Memory B cell (primary cell): ENCODE measurements around the gene LDLRAP1.
A peak's percentile ranks its signal among the peaks of the same experiment; 100 is the strongest.
"Not testable (repeated sequence)": the region's sequence is repeated elsewhere in the genome, so short reads cannot be mapped to it uniquely, and the experiment has no call there.

Experiments
- ATAC-seq: fragments of 150-1000 bp; cut with Tn5 transposase; 2 replicates; pipeline ENCODE4 v1.10.0; 2021; ENCODE audit warnings: low read depth, mild to moderate bottlenecking, moderate library complexity
- DNase-seq, 2 donors: peaks; one replicate each; pipeline ENCODE4 v3.0.0; 2022; ENCODE audit warnings: low spot score in 2 of 2
- H3K27ac Mint-ChIP-seq: one replicate; pipeline ENCODE4 v1.8.0; 2022; ENCODE audit warnings: mild to moderate bottlenecking, moderate library complexity, mixed read lengths
- H3K27me3 Mint-ChIP-seq: one replicate; pipeline ENCODE4 v1.8.0; 2022; ENCODE audit warnings: mixed read lengths
- H3K36me3 Mint-ChIP-seq: one replicate; pipeline ENCODE4 v1.8.0; 2022; ENCODE audit warnings: mild to moderate bottlenecking, mixed read lengths
- H3K4me1 Mint-ChIP-seq: one replicate; pipeline ENCODE4 v1.8.0; 2022; ENCODE audit warnings: mixed read lengths
- H3K4me3 Mint-ChIP-seq: one replicate; pipeline ENCODE4 v1.8.0; 2022; ENCODE audit warnings: mild to moderate bottlenecking, moderate library complexity, mixed read lengths
- H3K9me3 Mint-ChIP-seq: one replicate; pipeline ENCODE4 v1.8.0; 2022; ENCODE audit warnings: mixed read lengths

LDLRAP1 gene, protein sequence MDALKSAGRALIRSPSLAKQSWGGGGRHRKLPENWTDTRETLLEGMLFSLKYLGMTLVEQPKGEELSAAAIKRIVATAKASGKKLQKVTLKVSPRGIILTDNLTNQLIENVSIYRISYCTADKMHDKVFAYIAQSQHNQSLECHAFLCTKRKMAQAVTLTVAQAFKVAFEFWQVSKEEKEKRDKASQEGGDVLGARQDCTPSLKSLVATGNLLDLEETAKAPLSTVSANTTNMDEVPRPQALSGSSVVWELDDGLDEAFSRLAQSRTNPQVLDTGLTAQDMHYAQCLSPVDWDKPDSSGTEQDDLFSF

DNA sequence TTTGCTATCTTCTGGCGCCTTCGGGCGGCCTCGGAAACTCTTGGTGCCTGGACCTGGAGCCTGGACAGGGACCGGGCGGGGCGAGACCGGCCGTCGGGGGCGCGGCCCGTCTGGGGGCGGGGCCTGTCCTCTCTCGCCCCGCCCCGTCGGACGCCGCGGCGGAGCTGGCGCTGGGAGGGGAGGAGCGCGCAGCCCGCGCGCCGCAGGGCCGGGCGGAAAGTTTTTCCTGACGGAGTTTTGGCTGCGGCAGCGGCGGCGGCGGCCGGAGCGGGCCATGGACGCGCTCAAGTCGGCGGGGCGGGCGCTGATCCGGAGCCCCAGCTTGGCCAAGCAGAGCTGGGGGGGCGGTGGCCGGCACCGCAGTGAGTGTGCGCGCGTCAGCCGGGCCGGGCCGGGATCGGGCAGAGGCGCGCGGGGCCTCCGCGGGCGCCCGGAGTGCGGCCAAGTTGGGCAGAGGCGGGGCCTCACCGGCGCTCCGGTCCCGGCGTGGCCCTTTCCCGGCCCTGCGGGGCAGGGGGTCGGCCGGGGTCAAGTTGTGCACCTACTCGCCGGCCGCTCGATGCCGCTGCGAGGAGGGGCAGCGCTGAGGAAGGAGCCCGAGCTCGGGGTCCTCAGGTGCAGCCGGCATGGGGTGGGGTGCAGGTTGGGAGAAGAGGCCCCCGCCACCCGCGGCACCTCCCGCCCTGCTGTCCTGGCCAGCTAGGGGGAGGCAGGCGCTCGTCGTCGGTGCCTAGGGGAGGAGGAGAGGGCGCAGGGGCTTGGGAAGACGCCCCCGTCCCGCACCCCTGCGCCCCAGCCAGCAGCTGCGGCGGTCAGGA lies at the start of gene LDLRAP1:
LDLRAP1 (plus strand) TSS at position 182 of the 818 bp plus-strand sequence; CDS start at position 275, 93 bp downstream.
- Mint-ChIP-seq H3K4me1 (peaks cover 12% of the 10 kb centered on the region), H3K9me3 (no peaks in the 10 kb centered on the region), H3K27me3 (no peaks in the 10 kb centered on the region), H3K4me3 (peak within 1 kb of the TSS; percentile 83), H3K27ac (no peak within 1 kb of the TSS), H3K36me3 (no peaks in the 10 kb centered on the region)
- ATAC-seq, result peak; percentile 92
- DNase-seq, result peak; percentile 55 to 69

DNA sequence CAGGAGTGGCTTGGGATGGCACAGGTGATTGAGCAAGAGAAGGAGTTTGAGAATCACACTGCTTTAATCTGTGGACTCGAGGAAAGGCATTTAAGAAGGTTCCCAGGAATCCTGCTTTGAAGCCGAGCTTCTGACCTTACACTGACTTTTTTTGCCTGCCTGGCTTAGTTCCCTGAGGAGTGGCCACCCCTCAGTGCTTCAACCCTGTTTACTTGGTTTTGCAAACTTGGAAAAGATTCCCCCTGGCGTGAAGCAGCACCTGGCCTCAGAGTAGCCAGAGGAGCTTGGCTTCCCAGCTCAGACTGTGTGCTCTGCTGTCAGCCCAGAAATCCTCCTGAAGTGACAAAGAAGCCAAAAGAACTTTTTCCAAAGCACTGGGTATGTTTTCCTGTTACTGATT lies 48.5 kb upstream of the LDLRAP1 start:
- Mint-ChIP-seq H3K4me1 (no peaks in the 10 kb centered on the region), H3K27ac (no peak overlapping the region), H3K9me3 (no peaks in the 10 kb centered on the region), H3K36me3 (peaks cover 39% of the 10 kb centered on the region), H3K27me3 (no peaks in the 10 kb centered on the region), H3K4me3 (no peak overlapping the region)
- ATAC-seq (no peak), DNase-seq (no peak)

DNA sequence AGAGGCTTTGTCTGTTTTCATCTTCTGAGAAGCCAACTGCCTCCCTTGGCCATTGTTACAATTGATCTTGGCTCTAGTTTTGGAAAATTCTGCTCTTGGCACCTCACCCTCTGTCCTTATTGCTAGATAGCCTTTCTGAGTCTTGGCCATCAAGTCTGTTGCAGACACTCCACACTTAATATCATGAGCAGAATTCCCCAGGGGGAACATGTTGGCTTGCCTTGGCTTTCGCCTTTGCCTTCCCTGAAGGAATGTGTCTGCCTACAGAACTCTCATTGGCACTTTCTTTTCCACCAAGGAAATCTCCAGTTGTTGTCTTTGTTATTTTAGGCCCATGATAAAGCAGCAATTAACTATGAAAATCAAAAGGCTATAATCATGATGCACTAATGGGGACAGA lies 42.7 kb upstream of the LDLRAP1 start:
- peaks cover under 1% of the 10 kb centered on the region for H3K27me3 Mint-ChIP-seq
- peaks cover 3% of the 10 kb centered on the region for H3K4me1 Mint-ChIP-seq
- DNase-seq (no peak), ATAC-seq (no peak)
- no peaks in the 10 kb centered on the region for H3K9me3 Mint-ChIP-seq
- peak overlapping the region; percentile 13 for H3K27ac Mint-ChIP-seq
- no peak overlapping the region for H3K4me3 Mint-ChIP-seq
- peaks cover 22% of the 10 kb centered on the region for H3K36me3 Mint-ChIP-seq

DNA sequence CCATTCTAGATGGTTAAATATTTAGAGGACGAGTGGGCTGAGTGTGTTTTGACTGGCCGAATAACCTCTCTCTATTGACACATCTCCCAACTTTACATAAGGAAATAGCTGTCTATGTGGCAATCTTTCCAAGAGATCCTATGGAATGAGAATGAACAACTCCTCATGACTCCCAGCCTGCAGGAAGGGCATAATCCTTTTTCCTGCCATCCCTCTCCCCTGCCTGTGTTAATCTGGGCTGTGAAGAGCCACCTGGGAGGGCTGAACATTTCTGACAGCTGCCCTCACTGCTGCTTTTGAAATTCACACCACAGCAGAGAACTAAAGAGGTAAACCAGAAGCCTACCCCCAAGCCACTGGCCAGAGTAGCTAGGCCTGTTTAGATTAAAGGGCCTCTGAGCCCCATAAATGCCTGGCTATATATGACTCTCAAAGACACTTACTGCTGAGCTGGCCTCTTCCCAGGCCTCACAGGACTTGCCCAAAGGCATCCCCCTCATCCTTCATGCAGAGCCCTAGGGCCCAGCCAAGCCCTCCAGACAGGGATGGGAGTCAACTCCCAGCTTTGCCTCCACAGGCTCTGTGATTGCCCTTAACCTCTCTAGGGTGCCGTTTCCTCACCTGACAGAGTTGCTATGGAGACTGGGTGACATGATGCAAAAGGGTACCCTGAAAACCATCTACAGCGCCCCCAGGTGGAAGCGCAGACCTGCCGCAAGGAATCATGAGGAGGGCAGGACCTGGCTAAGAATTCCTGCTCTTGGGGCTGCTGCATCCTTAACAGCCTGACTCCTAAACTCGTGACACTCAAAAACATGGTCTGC lies 42.0 kb upstream of the LDLRAP1 start:
- no peak for DNase-seq

DNA sequence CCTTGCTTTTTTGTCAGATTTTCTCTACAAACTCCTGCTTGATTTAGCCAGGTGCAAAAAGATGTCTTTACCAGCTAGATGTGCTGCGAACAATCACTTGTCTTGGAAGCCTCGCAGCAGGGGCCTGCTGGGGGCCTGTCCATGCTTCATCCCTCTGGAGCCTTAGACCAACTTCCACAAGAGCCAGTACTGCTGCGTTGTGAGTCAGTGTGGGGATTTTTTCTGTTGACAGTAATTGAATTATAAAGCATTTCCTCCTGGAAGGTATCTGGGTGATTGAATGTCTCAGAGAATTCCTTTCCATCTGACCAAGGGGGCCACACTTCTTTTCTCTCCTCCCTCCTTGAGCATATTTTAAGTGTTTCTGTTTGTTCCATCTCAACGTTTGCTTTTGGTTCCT lies 40.4 kb upstream of the LDLRAP1 start:
- H3K27ac Mint-ChIP-seq, result no peak overlapping the region
- DNase-seq (no peak), ATAC-seq (no peak)
- H3K4me1 Mint-ChIP-seq, result peaks cover 4% of the 10 kb centered on the region
- peaks cover 16% of the 10 kb centered on the region for H3K36me3 Mint-ChIP-seq
- H3K4me3 Mint-ChIP-seq, result no peak overlapping the region
- peaks cover 6% of the 10 kb centered on the region for H3K27me3 Mint-ChIP-seq
- H3K9me3 Mint-ChIP-seq, result no peaks in the 10 kb centered on the region

More for the DNA sequence above, 42.0 kb upstream of the LDLRAP1 start:
- Mint-ChIP-seq H3K4me3 (no peak overlapping the region), H3K36me3 (peaks cover 23% of the 10 kb centered on the region), H3K27me3 (peaks cover 4% of the 10 kb centered on the region), H3K9me3 (no peaks in the 10 kb centered on the region), H3K27ac (no peak overlapping the region), H3K4me1 (peaks cover 4% of the 10 kb centered on the region)
- no peak for ATAC-seq

DNA sequence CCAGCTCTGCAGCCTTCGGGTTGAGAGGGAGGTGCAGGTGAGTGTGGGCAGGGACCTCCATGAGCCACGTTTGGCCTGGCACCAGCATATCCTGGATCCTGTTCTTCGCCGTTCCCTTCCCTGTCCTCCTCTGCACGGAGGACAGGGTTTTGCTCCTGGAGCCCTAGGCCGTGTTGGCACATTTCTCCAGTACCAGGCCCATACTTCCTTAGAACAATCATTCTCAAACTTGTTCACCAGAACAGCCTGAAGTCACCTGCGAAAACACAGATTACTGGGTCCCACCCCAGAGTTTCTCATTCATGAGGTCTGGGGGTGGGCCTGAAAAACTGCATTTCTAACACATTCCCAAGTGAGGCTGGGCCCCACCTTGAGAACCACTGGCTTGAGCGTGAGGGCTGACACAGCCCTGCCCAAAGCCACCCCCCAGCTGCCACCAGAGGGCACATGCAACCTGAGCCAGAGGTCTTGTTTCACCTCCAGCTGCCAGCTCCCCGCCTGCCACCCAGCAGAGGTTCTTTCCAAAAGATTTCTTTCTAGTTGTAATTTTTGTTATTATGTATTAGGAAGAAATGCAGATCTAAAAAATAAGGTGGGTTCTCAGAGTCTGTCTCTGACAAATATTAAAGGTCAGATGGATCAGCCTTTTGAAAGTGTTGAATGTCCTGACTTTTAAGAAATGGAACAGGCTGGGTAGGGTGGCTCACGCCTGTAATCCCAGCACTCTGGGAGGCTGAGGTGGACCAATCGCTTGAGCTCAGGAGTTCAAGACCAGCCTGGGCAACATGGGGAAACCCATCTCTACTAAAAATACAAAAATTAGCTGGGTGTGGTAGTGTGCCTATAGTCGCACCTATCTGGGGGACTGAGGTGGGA lies 39.6 kb upstream of the LDLRAP1 start:
- Mint-ChIP-seq H3K27ac (no peak overlapping the region), H3K4me1 (peaks cover 4% of the 10 kb centered on the region), H3K36me3 (peaks cover 12% of the 10 kb centered on the region), H3K9me3 (no peaks in the 10 kb centered on the region), H3K27me3 (peaks cover 6% of the 10 kb centered on the region), H3K4me3 (no peak overlapping the region)
- DNase-seq, result peak; percentile 44 to 50
- peak; percentile 91 for ATAC-seq

DNA sequence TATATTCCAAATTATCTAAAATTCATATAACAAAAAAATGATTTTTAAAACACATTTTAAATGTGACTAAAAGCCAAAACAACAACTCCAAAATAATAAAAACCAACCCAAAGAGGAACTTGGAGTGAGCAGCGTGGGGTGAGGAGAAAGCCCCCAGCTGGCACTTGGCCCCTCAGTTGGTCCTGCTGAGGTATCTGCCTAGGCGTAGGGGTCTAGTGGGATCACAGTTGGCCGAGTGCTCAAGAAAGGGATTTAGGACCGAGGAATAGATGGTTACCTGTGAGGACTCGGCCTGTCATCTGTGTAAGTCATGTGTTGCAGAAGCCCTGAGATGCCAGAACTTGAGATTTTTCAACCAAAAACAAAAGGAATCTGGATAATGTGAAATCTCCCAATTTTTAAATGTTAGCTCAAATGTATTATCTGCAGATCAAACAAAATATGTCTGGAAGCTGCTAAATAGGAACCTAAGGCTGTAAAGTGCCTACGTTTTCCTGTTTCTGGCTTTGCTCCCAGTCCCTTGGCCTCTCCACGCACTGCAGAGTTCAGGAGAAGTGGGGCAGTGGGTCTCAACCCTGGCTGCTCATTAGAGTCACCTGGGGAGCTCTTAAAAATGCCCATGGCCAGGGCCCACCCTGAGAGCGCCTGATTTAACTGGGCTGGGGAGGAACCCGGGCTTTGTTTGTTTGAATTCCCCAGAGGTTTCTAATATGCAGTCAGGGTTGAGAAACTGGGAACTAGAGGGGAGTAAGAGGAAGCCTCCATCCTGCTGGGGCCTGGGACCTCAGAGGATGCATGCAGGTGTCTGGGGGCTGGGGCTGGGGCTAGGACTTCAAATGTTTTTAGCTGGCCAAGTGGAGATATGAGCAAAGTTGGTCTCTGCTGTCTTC lies 38.5 kb upstream of the LDLRAP1 start:
- H3K36me3 Mint-ChIP-seq, result peaks cover 12% of the 10 kb centered on the region
- no peak overlapping the region for H3K27ac Mint-ChIP-seq
- no peak overlapping the region for H3K4me3 Mint-ChIP-seq
- ATAC-seq, result peak; percentile 42
- peaks cover 4% of the 10 kb centered on the region for H3K4me1 Mint-ChIP-seq
- DNase-seq, result no peak
- H3K27me3 Mint-ChIP-seq, result peaks cover 6% of the 10 kb centered on the region
- H3K9me3 Mint-ChIP-seq, result no peaks in the 10 kb centered on the region

DNA sequence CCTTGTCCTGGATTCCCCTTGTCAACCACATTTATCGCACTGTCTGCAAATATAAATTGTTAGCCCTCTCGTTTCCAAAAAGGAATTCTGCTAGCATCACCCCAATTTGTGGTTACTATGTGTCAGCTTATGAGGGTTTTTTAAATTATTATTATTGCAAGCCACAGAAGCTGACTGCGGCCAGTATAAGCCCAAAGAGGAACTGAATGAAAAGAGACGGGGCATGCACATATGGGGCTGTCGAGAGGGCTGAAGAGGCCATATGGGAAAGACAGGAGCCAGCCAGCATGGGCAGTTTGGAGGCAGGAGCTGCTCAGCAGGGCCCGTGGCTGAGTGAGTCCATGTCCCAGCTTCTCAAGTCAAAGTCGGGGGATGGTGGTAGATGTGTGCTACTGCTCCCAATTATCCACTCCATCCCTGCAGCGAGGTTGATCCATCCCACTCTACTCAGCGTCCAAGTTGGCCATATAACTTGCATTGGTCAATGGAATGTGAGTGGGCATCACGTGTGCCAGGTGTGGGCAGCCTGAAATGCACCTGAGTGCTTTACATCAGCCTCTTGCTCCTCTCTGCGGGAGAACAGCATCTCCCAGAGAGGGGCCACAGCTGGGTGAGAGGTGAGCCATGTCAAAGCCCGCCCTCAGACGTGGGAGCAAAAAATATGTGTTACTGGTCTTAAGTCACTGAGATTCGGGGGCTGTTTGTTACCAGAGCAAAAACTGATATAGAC lies 37.6 kb upstream of the LDLRAP1 start:
- peaks cover 6% of the 10 kb centered on the region for H3K27me3 Mint-ChIP-seq
- H3K4me1 Mint-ChIP-seq, result peaks cover 4% of the 10 kb centered on the region
- ATAC-seq (peak; percentile 26), DNase-seq (no peak)
- no peak overlapping the region for H3K27ac Mint-ChIP-seq
- peaks cover 4% of the 10 kb centered on the region for H3K36me3 Mint-ChIP-seq
- H3K9me3 Mint-ChIP-seq, result no peaks in the 10 kb centered on the region
- no peak overlapping the region for H3K4me3 Mint-ChIP-seq

DNA sequence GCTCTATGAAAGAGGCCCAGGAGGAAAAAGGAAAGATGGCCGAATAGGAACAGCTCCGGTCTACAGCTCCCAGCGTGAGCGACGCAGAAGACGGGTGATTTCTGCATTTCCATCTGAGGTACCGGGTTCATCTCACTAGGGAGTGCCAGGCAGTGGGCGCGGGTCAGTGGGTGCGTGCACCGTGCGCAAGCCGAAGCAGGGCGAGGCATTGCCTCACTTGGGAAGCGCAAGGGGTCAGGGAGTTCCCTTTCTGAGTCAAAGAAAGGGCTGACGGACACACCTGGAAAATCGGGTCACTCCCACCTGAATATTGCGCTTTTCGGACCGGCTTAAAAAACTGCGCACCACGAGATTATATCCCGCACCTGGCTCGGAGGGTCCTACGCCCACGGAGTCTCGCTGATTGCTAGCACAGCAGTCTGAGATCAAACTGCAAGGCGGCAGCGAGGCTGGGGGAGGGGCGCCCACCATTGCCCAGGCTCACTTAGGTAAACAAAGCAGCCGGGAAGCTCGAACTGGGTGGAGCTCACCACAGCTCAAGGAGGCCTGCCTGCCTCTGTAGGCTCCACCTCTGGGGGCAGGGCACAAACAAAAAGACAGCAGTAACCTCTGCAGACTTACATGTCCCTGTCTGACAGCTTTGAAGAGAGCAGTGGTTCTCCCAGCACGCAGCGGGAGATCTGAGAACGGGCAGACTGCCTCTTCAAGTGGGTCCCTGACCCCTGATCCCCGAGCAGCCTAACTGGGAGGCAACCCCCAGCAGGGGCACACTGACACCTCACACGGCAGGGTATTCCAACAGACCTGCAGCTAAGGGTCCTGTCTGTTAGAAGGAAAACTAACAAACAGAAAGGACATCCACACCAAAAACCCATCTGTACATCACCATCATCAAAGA lies 36.6 kb upstream of the LDLRAP1 start:
- H3K27ac Mint-ChIP-seq, H3K36me3 Mint-ChIP-seq, ATAC-seq, H3K9me3 Mint-ChIP-seq, DNase-seq, H3K4me1 Mint-ChIP-seq, H3K4me3 Mint-ChIP-seq, H3K27me3 Mint-ChIP-seq: not testable (repeated sequence)

DNA sequence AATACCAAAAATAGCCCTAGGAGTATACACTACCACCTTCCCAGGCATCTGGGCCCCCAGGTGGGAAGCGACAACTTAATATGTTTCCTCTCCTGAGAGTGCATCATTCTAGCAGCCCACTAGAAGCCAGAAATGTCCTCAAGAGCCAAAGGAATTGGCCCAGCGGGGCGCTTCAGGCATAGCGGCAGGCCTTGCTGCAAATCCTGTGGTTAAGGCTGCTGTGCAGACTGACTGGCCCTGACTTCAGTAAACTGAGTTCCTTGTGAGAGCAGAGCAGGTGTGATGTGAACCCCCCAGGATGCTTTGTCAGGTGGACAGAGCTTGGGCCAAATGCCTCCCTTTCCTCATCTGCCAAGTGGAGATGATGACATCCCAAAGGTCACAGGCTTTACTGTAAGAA lies 29.7 kb upstream of the LDLRAP1 start:
- no peaks in the 10 kb centered on the region for H3K4me1 Mint-ChIP-seq
- no peaks in the 10 kb centered on the region for H3K36me3 Mint-ChIP-seq
- DNase-seq (no peak), ATAC-seq (no peak)
- H3K9me3 Mint-ChIP-seq, result no peaks in the 10 kb centered on the region
- no peaks in the 10 kb centered on the region for H3K27me3 Mint-ChIP-seq
- no peak overlapping the region for H3K4me3 Mint-ChIP-seq
- H3K27ac Mint-ChIP-seq, result no peak overlapping the region

DNA sequence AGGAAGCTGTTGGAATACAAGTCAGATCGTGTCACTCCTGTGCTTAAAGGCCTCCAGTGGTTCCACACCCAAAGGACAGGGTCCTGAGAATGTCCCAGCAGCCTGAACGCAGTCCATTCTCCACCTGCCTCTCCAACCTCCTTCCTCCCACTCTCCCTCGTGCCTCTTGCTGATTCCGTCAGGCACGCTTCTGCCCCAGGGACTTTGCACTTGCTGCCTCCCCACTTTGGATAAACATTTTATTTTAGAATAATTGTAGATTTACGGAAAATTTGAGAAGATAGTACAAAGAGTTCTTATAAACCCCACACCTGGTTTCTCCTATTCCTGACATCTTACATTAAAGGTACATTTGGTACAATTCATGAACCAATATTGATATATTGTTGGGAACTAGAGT lies 28.4 kb upstream of the LDLRAP1 start:
- H3K4me3 Mint-ChIP-seq, result no peak overlapping the region

More for the DNA sequence above, 28.4 kb upstream of the LDLRAP1 start:
- DNase-seq, result no peak
- Mint-ChIP-seq H3K27me3 (peaks cover 2% of the 10 kb centered on the region), H3K27ac (no peak overlapping the region), H3K9me3 (no peaks in the 10 kb centered on the region), H3K36me3 (no peaks in the 10 kb centered on the region), H3K4me1 (no peaks in the 10 kb centered on the region)
- no peak for ATAC-seq
